Measurements from ENCODE around the gene KDM4C. TPM values are rescaled to one million over a fixed set of nuclear protein-coding genes. Genes with fewer than 3 reads are reported as not detected.

KDM4C gene
- polyA plus RNA-seq, 1 experiment, result 12.1 TPM

- CTCF ChIA-PET, result interaction anchor here (1.7 to 4.6 kb wide), 2 partner anchors 18 kb away, joined by 8 to 25 read pairs; no protein-coding TSS in a partner anchor
- Histone ChIP-seq H3K4me3 (ENCODE audit: low read depth, low read length) (no peak overlapping the region), H3K27ac (ENCODE audit: low read depth, low read length) (no peak overlapping the region), H3K27me3 (ENCODE audit: control insufficient read depth, insufficient read depth, low read length) (no peaks in the 10 kb centered on the region), H3K9me3 (ENCODE audit: control insufficient read depth, insufficient read depth, low read length) (no peaks in the 10 kb centered on the region)
- TF ChIP-seq, protein P1, sequence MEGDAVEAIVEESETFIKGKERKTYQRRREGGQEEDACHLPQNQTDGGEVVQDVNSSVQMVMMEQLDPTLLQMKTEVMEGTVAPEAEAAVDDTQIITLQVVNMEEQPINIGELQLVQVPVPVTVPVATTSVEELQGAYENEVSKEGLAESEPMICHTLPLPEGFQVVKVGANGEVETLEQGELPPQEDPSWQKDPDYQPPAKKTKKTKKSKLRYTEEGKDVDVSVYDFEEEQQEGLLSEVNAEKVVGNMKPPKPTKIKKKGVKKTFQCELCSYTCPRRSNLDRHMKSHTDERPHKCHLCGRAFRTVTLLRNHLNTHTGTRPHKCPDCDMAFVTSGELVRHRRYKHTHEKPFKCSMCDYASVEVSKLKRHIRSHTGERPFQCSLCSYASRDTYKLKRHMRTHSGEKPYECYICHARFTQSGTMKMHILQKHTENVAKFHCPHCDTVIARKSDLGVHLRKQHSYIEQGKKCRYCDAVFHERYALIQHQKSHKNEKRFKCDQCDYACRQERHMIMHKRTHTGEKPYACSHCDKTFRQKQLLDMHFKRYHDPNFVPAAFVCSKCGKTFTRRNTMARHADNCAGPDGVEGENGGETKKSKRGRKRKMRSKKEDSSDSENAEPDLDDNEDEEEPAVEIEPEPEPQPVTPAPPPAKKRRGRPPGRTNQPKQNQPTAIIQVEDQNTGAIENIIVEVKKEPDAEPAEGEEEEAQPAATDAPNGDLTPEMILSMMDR (IDR thresholded peaks at IDR 0.05; ENCODE audit: low read depth, low read length), result no peak
- POLR2A ChIA-PET, result no interaction called here
- no peak for DNase-seq (ENCODE audit: low read depth, low spot score)
Measured at GRCh38 chr9:6845128-6845826, 87.5 kb downstream of the KDM4C start.

- TF ChIP-seq, protein P1 (IDR thresholded peaks at IDR 0.05; ENCODE audit: low read depth, low read length), result peak; percentile 49
- Histone ChIP-seq H3K4me3 (ENCODE audit: low read depth, low read length) (no peak overlapping the region), H3K9me3 (ENCODE audit: control insufficient read depth, insufficient read depth, low read length) (no peaks in the 10 kb centered on the region), H3K27ac (ENCODE audit: low read depth, low read length) (no peak overlapping the region), H3K27me3 (ENCODE audit: control insufficient read depth, insufficient read depth, low read length) (no peaks in the 10 kb centered on the region)
- POLR2A ChIA-PET, result interaction anchor here (0.6 kb wide), 1 partner anchor 142 kb away, joined by 4 read pairs; no protein-coding TSS in a partner anchor
- CTCF ChIA-PET, result interaction anchor here (0.6 to 1.7 kb wide), 3 partner anchors 12 to 19 kb away, joined by 3 to 8 read pairs (median 4); no protein-coding TSS in a partner anchor
- DNase-seq (ENCODE audit: low read depth, low spot score), result no peak
Measured at GRCh38 chr9:6845880-6846279, 88.1 kb downstream of the KDM4C start.

DNA sequence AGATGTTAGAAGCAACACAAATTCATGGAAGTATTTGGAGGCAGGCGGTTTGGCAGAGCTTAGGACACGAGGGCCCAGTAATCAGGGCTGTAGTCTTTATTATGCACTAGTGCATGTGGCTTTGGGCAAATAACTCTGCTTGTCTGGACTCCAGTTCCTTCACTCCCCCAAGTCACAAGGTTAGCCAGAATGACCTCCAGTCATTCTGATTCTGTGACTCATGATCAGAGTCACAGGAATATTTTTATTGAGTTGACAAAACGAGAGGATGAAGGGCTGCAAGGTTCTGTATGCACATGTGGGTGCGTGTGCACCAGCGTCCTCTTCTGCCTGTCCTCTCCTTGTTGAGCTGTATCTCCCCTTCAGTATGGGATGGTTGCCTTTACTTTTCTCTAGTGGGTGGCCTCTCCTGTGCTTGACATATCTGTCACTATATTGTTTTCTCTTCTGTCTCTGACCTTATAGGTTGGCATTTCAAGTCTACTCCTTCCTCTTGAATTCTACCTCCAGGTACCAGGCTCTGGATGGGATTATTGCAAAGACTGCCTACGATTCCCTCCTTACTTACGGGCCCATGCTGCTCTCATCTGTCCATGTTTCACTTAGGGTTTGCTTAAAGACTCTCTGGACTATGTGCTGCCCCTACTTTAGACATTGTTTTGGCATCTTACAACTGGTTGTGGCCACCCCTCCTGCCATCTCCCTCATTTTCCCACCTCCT, 94.6 kb downstream of the KDM4C start:
- Histone ChIP-seq H3K27ac (ENCODE audit: low read depth, low read length) (no peak overlapping the region), H3K27me3 (ENCODE audit: control insufficient read depth, insufficient read depth, low read length) (no peaks in the 10 kb centered on the region), H3K9me3 (ENCODE audit: control insufficient read depth, insufficient read depth, low read length) (no peaks in the 10 kb centered on the region), H3K4me3 (ENCODE audit: low read depth, low read length) (no peak overlapping the region)
- ChIA-PET POLR2A (no interaction called here), CTCF (interaction anchor here (1.3 kb wide), 1 partner anchor 25 kb away, joined by 4 read pairs; no protein-coding TSS in a partner anchor)
- TF ChIP-seq, protein P1 (IDR thresholded peaks at IDR 0.05; ENCODE audit: low read depth, low read length), result no peak
- no peak for DNase-seq (ENCODE audit: low read depth, low spot score)

- DNase-seq (ENCODE audit: low read depth, low spot score), result no peak
- Histone ChIP-seq H3K4me3 (ENCODE audit: low read depth, low read length) (no peak overlapping the region), H3K9me3 (ENCODE audit: control insufficient read depth, insufficient read depth, low read length) (no peaks in the 10 kb centered on the region), H3K27me3 (ENCODE audit: control insufficient read depth, insufficient read depth, low read length) (no peaks in the 10 kb centered on the region), H3K27ac (ENCODE audit: low read depth, low read length) (no peak overlapping the region)
- TF ChIP-seq, protein P1 (IDR thresholded peaks at IDR 0.05; ENCODE audit: low read depth, low read length), result no peak
- POLR2A ChIA-PET, result interaction anchor here (0.6 kb wide), 1 partner anchor 453 kb away, joined by 4 read pairs; no protein-coding TSS in a partner anchor
- CTCF ChIA-PET, result interaction anchor here (0.9 to 1.6 kb wide), 2 partner anchors 29 to 288 kb away, joined by 3 read pairs; no protein-coding TSS in a partner anchor
Measured at GRCh38 chr9:6855860-6856259, 98.1 kb downstream of the KDM4C start.

DNA sequence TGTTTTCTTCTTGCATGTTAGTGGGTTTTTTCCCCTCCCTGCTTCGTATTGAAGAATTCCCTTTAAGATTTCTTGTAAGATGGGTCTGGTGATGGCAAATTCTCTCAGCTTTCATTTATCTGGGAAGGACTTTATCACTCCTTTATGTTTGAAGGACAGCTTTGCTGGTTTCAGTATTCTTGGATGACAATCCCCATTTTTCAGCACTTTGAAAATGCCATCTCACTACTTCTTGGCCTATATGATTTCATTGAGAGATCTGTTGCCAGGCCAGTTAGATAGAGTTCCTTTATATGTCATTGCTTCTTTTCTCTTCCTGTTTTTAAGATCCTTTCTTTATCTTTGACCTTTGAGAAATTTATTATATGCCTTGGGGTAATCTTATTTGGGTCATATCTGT, 106.3 kb downstream of the KDM4C start:
- no peaks in the 10 kb centered on the region for H3K27me3 ChIP-seq (ENCODE audit: control insufficient read depth, insufficient read depth, low read length)
- DNase-seq (ENCODE audit: low read depth, low spot score), result no peak
- CTCF ChIA-PET, result interaction anchor here (1.4 kb wide), 1 partner anchor 37 kb away, joined by 3 read pairs; no protein-coding TSS in a partner anchor
- TF ChIP-seq, protein P1 (IDR thresholded peaks at IDR 0.05; ENCODE audit: low read depth, low read length), result no peak
- no peak overlapping the region for H3K27ac ChIP-seq (ENCODE audit: low read depth, low read length)
- POLR2A ChIA-PET, result no interaction called here
- no peak overlapping the region for H3K4me3 ChIP-seq (ENCODE audit: low read depth, low read length)
- H3K9me3 ChIP-seq (ENCODE audit: control insufficient read depth, insufficient read depth, low read length), result peaks cover 6% of the 10 kb centered on the region
